Type B pancreatic cell (in vitro differentiated cells): ENCODE results near the gene CEP41. TPM values are rescaled to one million over a fixed set of nuclear protein-coding genes. Genes with fewer than 3 reads are reported as not detected.
"Not testable (repeated sequence)": the region's sequence is repeated elsewhere in the genome, so short reads cannot be mapped to it uniquely, and the experiment has no call there.

Experiments
- DNase-seq: peaks from one replicate; pipeline ENCODE4 v3.0.0; 2021; ENCODE audit warnings: mixed read lengths; ENCODE audit not compliant: unreplicated experiment; ENCODE audit errors: extremely low spot score
- H3K27ac Mint-ChIP-seq: 2 replicates; pipeline ENCODE4 v1.8.0; 2021; ENCODE audit warnings: mild to moderate bottlenecking, mixed read lengths
- H3K27me3 Mint-ChIP-seq: 2 replicates; pipeline ENCODE4 v1.8.0; 2021; ENCODE audit warnings: mixed read lengths
- H3K36me3 Mint-ChIP-seq: 2 replicates; pipeline ENCODE4 v1.8.0; 2021; ENCODE audit warnings: mixed read lengths
- H3K4me1 Mint-ChIP-seq: one replicate; pipeline ENCODE4 v1.8.0; 2021; ENCODE audit warnings: mixed read lengths; ENCODE audit not compliant: unreplicated experiment
- H3K4me3 Mint-ChIP-seq: 2 replicates; pipeline ENCODE4 v1.8.0; 2021; ENCODE audit warnings: mild to moderate bottlenecking, mixed read lengths
- H3K9me3 Mint-ChIP-seq: 2 replicates; pipeline ENCODE4 v1.8.0; 2021; ENCODE audit warnings: mixed read lengths
- total RNA-seq: library from RNA; stranded (reverse); gene quantifications from 2 replicates; pipeline ENCODE4 v1.2.1, GENCODE V29; 2021; ENCODE audit warnings: low replicate concordance
- TF ChIP-seq, protein P1 (sequence below): fragments of 200-600 bp; sonication (generic); conservative IDR thresholded peaks from 2 replicates; pipeline ENCODE4 v1.5.0; 2021; ENCODE audit warnings: antibody characterized with exemption, mild to moderate bottlenecking

CEP41 gene
- total RNA-seq, 1 donor from 2014 or later: 33.0 TPM

DNA sequence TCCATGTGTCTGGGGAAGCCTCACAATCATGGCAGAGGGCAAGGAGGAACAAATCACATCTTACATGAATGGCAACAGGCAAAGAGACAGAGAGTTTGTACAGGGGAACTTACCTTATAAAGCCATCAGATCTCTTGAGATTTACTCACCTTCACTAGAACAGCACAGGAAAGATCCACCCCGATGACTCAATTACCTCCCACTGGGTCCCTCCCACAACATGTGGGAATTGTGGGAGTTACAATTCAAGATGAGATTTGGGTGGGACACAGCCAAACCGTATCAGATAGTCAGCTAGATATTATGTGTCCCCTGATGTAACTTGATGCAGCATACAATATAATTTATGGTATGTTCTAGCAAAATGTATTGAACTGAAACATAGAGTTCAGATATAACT lies 14.1 kb upstream of the CEP41 start:
- no peak overlapping the region for H3K4me3 Mint-ChIP-seq
- TF ChIP-seq, protein P1, sequence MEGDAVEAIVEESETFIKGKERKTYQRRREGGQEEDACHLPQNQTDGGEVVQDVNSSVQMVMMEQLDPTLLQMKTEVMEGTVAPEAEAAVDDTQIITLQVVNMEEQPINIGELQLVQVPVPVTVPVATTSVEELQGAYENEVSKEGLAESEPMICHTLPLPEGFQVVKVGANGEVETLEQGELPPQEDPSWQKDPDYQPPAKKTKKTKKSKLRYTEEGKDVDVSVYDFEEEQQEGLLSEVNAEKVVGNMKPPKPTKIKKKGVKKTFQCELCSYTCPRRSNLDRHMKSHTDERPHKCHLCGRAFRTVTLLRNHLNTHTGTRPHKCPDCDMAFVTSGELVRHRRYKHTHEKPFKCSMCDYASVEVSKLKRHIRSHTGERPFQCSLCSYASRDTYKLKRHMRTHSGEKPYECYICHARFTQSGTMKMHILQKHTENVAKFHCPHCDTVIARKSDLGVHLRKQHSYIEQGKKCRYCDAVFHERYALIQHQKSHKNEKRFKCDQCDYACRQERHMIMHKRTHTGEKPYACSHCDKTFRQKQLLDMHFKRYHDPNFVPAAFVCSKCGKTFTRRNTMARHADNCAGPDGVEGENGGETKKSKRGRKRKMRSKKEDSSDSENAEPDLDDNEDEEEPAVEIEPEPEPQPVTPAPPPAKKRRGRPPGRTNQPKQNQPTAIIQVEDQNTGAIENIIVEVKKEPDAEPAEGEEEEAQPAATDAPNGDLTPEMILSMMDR: no peak
- H3K36me3 Mint-ChIP-seq: no peaks in the 10 kb centered on the region

DNA sequence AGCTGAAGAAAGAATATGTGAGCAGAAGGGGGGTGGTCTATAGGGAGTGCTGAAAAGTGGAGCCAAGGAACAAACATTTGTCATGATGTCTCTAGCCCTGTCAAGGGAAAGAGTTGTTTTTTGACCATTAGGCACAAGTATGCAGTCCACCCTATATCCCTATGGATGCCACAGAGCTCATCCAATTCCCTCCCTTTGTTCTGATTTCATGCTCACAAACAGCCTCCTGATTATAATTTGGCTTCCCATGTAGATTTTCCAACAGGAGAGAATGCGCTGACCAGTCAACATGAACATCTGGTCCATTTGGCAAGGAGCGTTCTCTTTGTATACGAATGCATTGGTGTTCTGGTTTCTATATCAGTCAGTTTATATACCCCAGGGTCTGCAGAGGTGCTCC lies 12.1 kb upstream of the CEP41 start:
- DNase-seq: no peak
- Mint-ChIP-seq H3K4me3 (no peak overlapping the region), H3K36me3 (no peaks in the 10 kb centered on the region), H3K4me1 (no peaks in the 10 kb centered on the region), H3K27me3 (no peaks in the 10 kb centered on the region), H3K27ac (no peak overlapping the region), H3K9me3 (no peaks in the 10 kb centered on the region)
- TF ChIP-seq, protein P1: no peak

More for the DNA sequence above, 14.1 kb upstream of the CEP41 start:
- no peaks in the 10 kb centered on the region for H3K9me3 Mint-ChIP-seq
- H3K27ac Mint-ChIP-seq: no peak overlapping the region
- no peak for DNase-seq
- no peaks in the 10 kb centered on the region for H3K4me1 Mint-ChIP-seq
- no peaks in the 10 kb centered on the region for H3K27me3 Mint-ChIP-seq

DNA sequence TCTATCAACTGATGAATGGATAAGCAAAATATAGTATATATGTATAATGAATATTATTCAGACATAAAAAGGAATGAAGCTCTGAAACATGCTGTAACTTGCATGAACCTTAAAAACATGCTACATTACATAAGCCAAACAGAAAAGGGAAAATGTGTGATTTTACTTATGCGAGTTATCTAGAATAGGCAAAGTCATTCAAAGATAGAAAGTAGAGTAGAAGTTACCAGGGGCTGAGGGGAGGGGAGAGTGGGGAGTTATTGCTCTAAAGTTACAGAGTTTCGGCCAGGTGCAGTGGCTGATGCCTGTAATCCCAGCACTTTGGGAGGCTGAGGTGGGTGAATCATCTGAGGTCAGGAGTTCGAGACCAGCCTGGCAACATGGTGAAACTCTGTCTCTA lies 10.5 kb upstream of the CEP41 start:
- not testable (repeated sequence) for H3K36me3 Mint-ChIP-seq, H3K27ac Mint-ChIP-seq, H3K27me3 Mint-ChIP-seq, DNase-seq, H3K4me3 Mint-ChIP-seq, H3K4me1 Mint-ChIP-seq, H3K9me3 Mint-ChIP-seq

DNA sequence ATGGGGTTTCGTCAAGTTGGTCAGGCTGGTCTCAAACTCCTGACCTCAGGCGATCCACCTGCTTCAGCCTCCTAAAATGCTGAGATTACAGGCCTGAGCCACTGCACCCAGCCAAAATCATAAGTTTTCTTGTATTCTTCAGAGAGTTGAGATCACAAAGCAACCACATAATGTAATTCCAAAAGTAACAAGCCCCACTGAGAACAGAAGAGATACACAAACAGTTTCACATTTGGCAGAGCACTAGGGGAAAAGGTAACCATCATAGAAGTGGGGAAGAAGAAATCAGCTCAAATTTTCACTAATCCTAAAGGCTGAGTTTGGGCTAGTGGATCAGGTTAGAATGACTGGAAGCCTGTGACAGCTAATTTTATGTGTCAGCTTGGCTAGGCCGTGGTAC lies 5.4 kb upstream of the CEP41 start:
- no peak for DNase-seq
- TF ChIP-seq, protein P1: no peak
- Mint-ChIP-seq H3K4me1 (peaks cover 20% of the 10 kb centered on the region), H3K36me3 (peaks cover 5% of the 10 kb centered on the region), H3K4me3 (no peak overlapping the region), H3K27me3 (no peaks in the 10 kb centered on the region), H3K27ac (no peak overlapping the region), H3K9me3 (peaks cover 5% of the 10 kb centered on the region)

DNA sequence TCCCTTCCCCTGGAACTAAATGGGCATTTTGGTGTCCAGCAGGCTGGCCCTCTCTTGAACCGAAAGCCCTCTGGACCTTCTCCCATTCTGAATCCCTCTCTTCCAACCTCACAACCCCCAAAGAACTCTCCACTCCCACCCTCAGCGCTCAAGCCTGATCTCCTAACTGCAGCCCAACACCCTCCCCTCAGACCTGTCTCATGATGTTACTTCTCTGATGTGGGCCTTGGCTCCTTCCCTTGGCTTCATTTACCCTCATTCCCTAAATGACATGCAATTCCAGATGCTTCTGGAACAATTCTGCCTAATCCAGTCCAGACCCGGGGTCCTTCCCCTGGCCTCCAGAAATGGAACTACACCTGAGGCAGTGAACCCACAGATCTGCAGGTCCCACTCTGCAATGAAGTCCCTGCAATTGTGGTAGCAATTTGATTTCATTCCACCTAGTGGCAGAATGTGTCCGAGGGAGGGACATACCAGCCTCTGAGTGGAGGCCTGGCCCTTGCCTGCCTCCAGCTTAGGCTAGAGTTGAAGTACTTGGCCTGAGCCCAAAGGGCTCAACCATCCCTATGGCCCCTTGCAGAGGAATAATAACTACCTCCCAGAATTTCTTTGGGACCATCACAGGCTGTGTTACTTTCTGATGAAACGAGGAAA lies 4.1 kb upstream of the CEP41 start:
- Mint-ChIP-seq H3K27ac (no peak overlapping the region), H3K36me3 (peaks cover 14% of the 10 kb centered on the region), H3K9me3 (peaks cover 14% of the 10 kb centered on the region), H3K4me3 (no peak overlapping the region), H3K4me1 (peaks cover 30% of the 10 kb centered on the region), H3K27me3 (no peaks in the 10 kb centered on the region)
- TF ChIP-seq, protein P1: peak; percentile 20
- no peak for DNase-seq

DNA sequence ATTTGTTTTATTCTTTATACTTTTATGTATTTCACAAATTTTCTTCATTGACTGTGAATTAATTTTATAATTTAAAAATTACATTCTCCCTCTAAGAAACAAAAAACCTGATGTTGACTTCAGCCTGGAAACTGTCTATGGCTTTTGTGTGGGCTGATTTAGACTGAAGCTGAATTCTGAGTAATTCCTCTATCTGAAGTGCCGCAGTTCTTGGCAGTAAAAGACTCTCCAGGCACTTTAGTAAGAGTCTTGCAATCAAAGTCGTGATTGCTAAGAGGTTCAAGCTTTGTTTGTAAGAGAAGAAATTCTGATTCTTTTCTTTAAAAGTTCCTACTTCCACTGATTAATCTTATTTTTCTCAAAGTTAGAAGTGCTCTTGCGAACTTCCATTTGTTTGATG lies 3.4 kb upstream of the CEP41 start:
- TF ChIP-seq, protein P1: no peak
- H3K4me3 Mint-ChIP-seq: no peak overlapping the region
- H3K4me1 Mint-ChIP-seq: peaks cover 37% of the 10 kb centered on the region
- DNase-seq: no peak
- H3K9me3 Mint-ChIP-seq: peaks cover 14% of the 10 kb centered on the region
- H3K27ac Mint-ChIP-seq: no peak overlapping the region
- H3K36me3 Mint-ChIP-seq: peaks cover 20% of the 10 kb centered on the region
- no peaks in the 10 kb centered on the region for H3K27me3 Mint-ChIP-seq
